Measurements from ENCODE around the gene YY2.

The YY2 gene

GRCh38 chrX:21881881-21882574 lies 26.2 kb downstream of the YY2 start:
- DNase-seq, result no peak

- no peak for DNase-seq
These were observed 27.5 kb downstream of the YY2 start for GRCh38 chrX:21883258-21883657.

- no peak for DNase-seq
These were observed 29.8 kb downstream of the YY2 start for GRCh38 chrX:21885568-21885967.

- no peak for DNase-seq
These were observed 49.5 kb downstream of the YY2 start for GRCh38 chrX:21905313-21905712.

GRCh38 chrX:21905953-21906352 lies 50.2 kb downstream of the YY2 start:
- DNase-seq, result no peak

- DNase-seq, result no peak
These were observed 51.5 kb downstream of the YY2 start for GRCh38 chrX:21907260-21907659.
